ENCODE data around the gene WDR7. TPM values are rescaled to one million over a fixed set of nuclear protein-coding genes. Genes with fewer than 3 reads are reported as not detected.

Gene WDR7
- polyA plus RNA-seq (2013, experiment 1 of 2), result 7.3 TPM
- 6.9 TPM for polyA plus RNA-seq (2013, experiment 2 of 2)

GRCh38 chr18:56650944-56651770, at the start of gene WDR7:
Gene WDR7, plus strand, starts transcription at chr18:56651359. Its CDS starts 21,157 bp downstream, at chr18:56672516.
- under 1% methylated on average over 47 of the region's 47 CpGs for WGBS
- no peaks in the 10 kb centered on the region for H3K27me3 ChIP-seq (ENCODE audit: insufficient read depth, low read length)
- H3K9me3 ChIP-seq (ENCODE audit: insufficient read depth, low read depth, low read length), result no peaks in the 10 kb centered on the region
- no peaks in the 10 kb centered on the region for H3K36me3 ChIP-seq (ENCODE audit: insufficient read depth, low read length)
- peak within 1 kb of the TSS; percentile 64 for H3K9ac ChIP-seq (ENCODE audit: low read depth, low read length)
- peak within 1 kb of the TSS; percentile 83 for H3K4me3 ChIP-seq (ENCODE audit: low read length)
- peak within 1 kb of the TSS; percentile 78 for H3K27ac ChIP-seq (ENCODE audit: low read depth, low read length)
- H3K4me1 ChIP-seq (ENCODE audit: insufficient read depth, low read length), result peaks cover 6% of the 10 kb centered on the region

- H3K27me3 ChIP-seq (ENCODE audit: insufficient read depth, low read length), result no peaks in the 10 kb centered on the region
- H3K9me3 ChIP-seq (ENCODE audit: insufficient read depth, low read depth, low read length), result no peaks in the 10 kb centered on the region
- no peak overlapping the region for H3K27ac ChIP-seq (ENCODE audit: low read depth, low read length)
- H3K36me3 ChIP-seq (ENCODE audit: insufficient read depth, low read length), result peaks cover 90% of the 10 kb centered on the region
- no peaks in the 10 kb centered on the region for H3K4me1 ChIP-seq (ENCODE audit: insufficient read depth, low read length)
- WGBS, result 100% methylated on average over 1 of the region's 2 CpGs
- H3K4me3 ChIP-seq (ENCODE audit: low read length), result no peak overlapping the region
- H3K9ac ChIP-seq (ENCODE audit: low read depth, low read length), result no peak overlapping the region
These were observed 44.5 kb upstream of the WDR7 start for GRCh38 chr18:56606618-56607017.

- Histone ChIP-seq H3K4me3 (ENCODE audit: low read length) (no peak overlapping the region), H3K4me1 (ENCODE audit: insufficient read depth, low read length) (no peaks in the 10 kb centered on the region), H3K9ac (ENCODE audit: low read depth, low read length) (no peak overlapping the region), H3K27me3 (ENCODE audit: insufficient read depth, low read length) (no peaks in the 10 kb centered on the region), H3K36me3 (ENCODE audit: insufficient read depth, low read length) (peaks cover 92% of the 10 kb centered on the region), H3K9me3 (ENCODE audit: insufficient read depth, low read depth, low read length) (no peaks in the 10 kb centered on the region), H3K27ac (ENCODE audit: low read depth, low read length) (no peak overlapping the region)
- 78% methylated on average over 5 of the region's 7 CpGs for WGBS
These were observed 35.2 kb upstream of the WDR7 start for GRCh38 chr18:56615738-56616520.

GRCh38 chr18:56627991-56628390, 23.2 kb upstream of the WDR7 start:
- H3K4me3 ChIP-seq (ENCODE audit: low read length), result no peak overlapping the region
- H3K36me3 ChIP-seq (ENCODE audit: insufficient read depth, low read length), result peaks cover 38% of the 10 kb centered on the region
- no peak overlapping the region for H3K9ac ChIP-seq (ENCODE audit: low read depth, low read length)
- no peaks in the 10 kb centered on the region for H3K9me3 ChIP-seq (ENCODE audit: insufficient read depth, low read depth, low read length)
- H3K4me1 ChIP-seq (ENCODE audit: insufficient read depth, low read length), result no peaks in the 10 kb centered on the region
- H3K27me3 ChIP-seq (ENCODE audit: insufficient read depth, low read length), result no peaks in the 10 kb centered on the region
- WGBS, result 100% methylated on average over 1 of the region's 2 CpGs
- H3K27ac ChIP-seq (ENCODE audit: low read depth, low read length), result no peak overlapping the region

- Histone ChIP-seq H3K9me3 (ENCODE audit: insufficient read depth, low read depth, low read length) (no peaks in the 10 kb centered on the region), H3K36me3 (ENCODE audit: insufficient read depth, low read length) (peaks cover 21% of the 10 kb centered on the region), H3K4me1 (ENCODE audit: insufficient read depth, low read length) (peaks cover 12% of the 10 kb centered on the region), H3K4me3 (ENCODE audit: low read length) (no peak overlapping the region), H3K27ac (ENCODE audit: low read depth, low read length) (no peak overlapping the region), H3K27me3 (ENCODE audit: insufficient read depth, low read length) (no peaks in the 10 kb centered on the region), H3K9ac (ENCODE audit: low read depth, low read length) (no peak overlapping the region)
- WGBS, result 94% methylated on average over 6 of the region's 7 CpGs
These were observed 18.8 kb upstream of the WDR7 start for GRCh38 chr18:56632070-56633022.

- Histone ChIP-seq H3K4me1 (ENCODE audit: insufficient read depth, low read length) (peaks cover 12% of the 10 kb centered on the region), H3K27ac (ENCODE audit: low read depth, low read length) (no peak overlapping the region), H3K9me3 (ENCODE audit: insufficient read depth, low read depth, low read length) (no peaks in the 10 kb centered on the region), H3K27me3 (ENCODE audit: insufficient read depth, low read length) (no peaks in the 10 kb centered on the region), H3K36me3 (ENCODE audit: insufficient read depth, low read length) (peaks cover 21% of the 10 kb centered on the region), H3K4me3 (ENCODE audit: low read length) (no peak overlapping the region), H3K9ac (ENCODE audit: low read depth, low read length) (no peak overlapping the region)
- WGBS, result 96% methylated on average over 5 of the region's 5 CpGs
These were observed 16.2 kb upstream of the WDR7 start for GRCh38 chr18:56635007-56635406.

- H3K27ac ChIP-seq (ENCODE audit: low read depth, low read length), result peak overlapping the region; percentile 97; the same call in 1 of the 2 replicates
These were observed 14.0 kb upstream of the WDR7 start for GRCh38 chr18:56637176-56637575.

GRCh38 chr18:56637711-56638231, 13.4 kb upstream of the WDR7 start:
- H3K27me3 ChIP-seq (ENCODE audit: insufficient read depth, low read length), result no peaks in the 10 kb centered on the region
- H3K27ac ChIP-seq (ENCODE audit: low read depth, low read length), result peak overlapping the region; percentile 97
- 1% methylated on average over 17 of the region's 18 CpGs for WGBS
- H3K9ac ChIP-seq (ENCODE audit: low read depth, low read length), result peak overlapping the region; percentile 99
- no peaks in the 10 kb centered on the region for H3K9me3 ChIP-seq (ENCODE audit: insufficient read depth, low read depth, low read length)
- H3K36me3 ChIP-seq (ENCODE audit: insufficient read depth, low read length), result peaks cover 14% of the 10 kb centered on the region
- H3K4me1 ChIP-seq (ENCODE audit: insufficient read depth, low read length), result peaks cover 12% of the 10 kb centered on the region
- H3K4me3 ChIP-seq (ENCODE audit: low read length), result peak overlapping the region; percentile 100

More at GRCh38 chr18:56637176-56637575, 14.0 kb upstream of the WDR7 start:
- 23% methylated on average over 8 of the region's 8 CpGs for whole genome bisulfite sequencing
- H3K27me3 ChIP-seq (ENCODE audit: insufficient read depth, low read length), result no peaks in the 10 kb centered on the region
- peak overlapping the region; percentile 99 for H3K9ac ChIP-seq (ENCODE audit: low read depth, low read length)
- peaks cover 12% of the 10 kb centered on the region for H3K4me1 ChIP-seq (ENCODE audit: insufficient read depth, low read length)
- peak overlapping the region; percentile 100 for H3K4me3 ChIP-seq (ENCODE audit: low read length)
- peaks cover 20% of the 10 kb centered on the region for H3K36me3 ChIP-seq (ENCODE audit: insufficient read depth, low read length)
- no peaks in the 10 kb centered on the region for H3K9me3 ChIP-seq (ENCODE audit: insufficient read depth, low read depth, low read length)

GRCh38 chr18:56638232-56639103, 12.7 kb upstream of the WDR7 start, which contains the start of gene TXNL1:
Gene TXNL1, minus strand, starts transcription at chr18:56638592. Its CDS starts 152 bp downstream, at chr18:56638440.
- peak within 1 kb of the TSS; percentile 99 for H3K9ac ChIP-seq (ENCODE audit: low read depth, low read length)
- 5% methylated on average over 64 of the region's 64 CpGs for WGBS

GRCh38 chr18:56639104-56639381, 12.1 kb upstream of the WDR7 start:
- Histone ChIP-seq H3K4me1 (ENCODE audit: insufficient read depth, low read length) (peaks cover 12% of the 10 kb centered on the region), H3K36me3 (ENCODE audit: insufficient read depth, low read length) (peaks cover 11% of the 10 kb centered on the region), H3K9me3 (ENCODE audit: insufficient read depth, low read depth, low read length) (no peaks in the 10 kb centered on the region), H3K27ac (ENCODE audit: low read depth, low read length) (peak overlapping the region; percentile 78), H3K9ac (ENCODE audit: low read depth, low read length) (peak overlapping the region; percentile 72), H3K4me3 (ENCODE audit: low read length) (peak overlapping the region; percentile 100), H3K27me3 (ENCODE audit: insufficient read depth, low read length) (no peaks in the 10 kb centered on the region)
- 85% methylated on average over 6 of the region's 6 CpGs for WGBS

More at GRCh38 chr18:56638232-56639103, 12.7 kb upstream of the WDR7 start, which contains the start of gene TXNL1:
- Histone ChIP-seq H3K27me3 (ENCODE audit: insufficient read depth, low read length) (no peaks in the 10 kb centered on the region), H3K4me3 (ENCODE audit: low read length) (peak within 1 kb of the TSS; percentile 100), H3K36me3 (ENCODE audit: insufficient read depth, low read length) (peaks cover 13% of the 10 kb centered on the region), H3K9me3 (ENCODE audit: insufficient read depth, low read depth, low read length) (no peaks in the 10 kb centered on the region), H3K27ac (ENCODE audit: low read depth, low read length) (peak within 1 kb of the TSS; percentile 97), H3K4me1 (ENCODE audit: insufficient read depth, low read length) (peaks cover 12% of the 10 kb centered on the region)

All from HUES64 (cell line).